GM18909 (cell line): ENCODE results near the gene POMT2.

Experiments used
- ATAC-seq: cut with Tn5 transposase; IDR thresholded peaks from one replicate; pipeline ENCODE4 v1.9.1; 2021; ENCODE audit warnings: mild to moderate bottlenecking; ENCODE audit not compliant: unreplicated experiment, poor library complexity

The POMT2 gene

GRCh38 chr14:77271113-77271710, 49.5 kb downstream of the POMT2 start, which contains the start of gene NGB:
NGB (minus strand) TSS chr14:77271206; CDS start chr14:77270937, 269 bp downstream.
- ATAC-seq, result no peak

- ATAC-seq, result no peak
Measured at GRCh38 chr14:77270361-77271112, 50.1 kb downstream of the POMT2 start.

- no peak for ATAC-seq
Measured at GRCh38 chr14:77268989-77269600, 51.6 kb downstream of the POMT2 start.

GRCh38 chr14:77267937-77268699, 52.6 kb downstream of the POMT2 start:
- no peak for ATAC-seq

- no peak for ATAC-seq
Measured at GRCh38 chr14:77266336-77266735, 54.3 kb downstream of the POMT2 start.

GRCh38 chr14:77265561-77266335, 54.9 kb downstream of the POMT2 start:
- no peak for ATAC-seq

- ATAC-seq, result no peak
Measured at GRCh38 chr14:77265187-77265515, 55.5 kb downstream of the POMT2 start.

GRCh38 chr14:77264466-77265186, 56.1 kb downstream of the POMT2 start:
- no peak for ATAC-seq

GRCh38 chr14:77260631-77261030, 60.1 kb downstream of the POMT2 start:
- ATAC-seq, result no peak

- no peak for ATAC-seq
Measured at GRCh38 chr14:77260199-77260598, 60.5 kb downstream of the POMT2 start.

GRCh38 chr14:77259025-77259715, 61.5 kb downstream of the POMT2 start:
- ATAC-seq, result no peak

- no peak for ATAC-seq
Measured at GRCh38 chr14:77258566-77258965, 62.1 kb downstream of the POMT2 start.

GRCh38 chr14:77257700-77258099, 63.0 kb downstream of the POMT2 start:
- ATAC-seq, result no peak

GRCh38 chr14:77256694-77257093, 64.0 kb downstream of the POMT2 start:
- ATAC-seq, result no peak

GRCh38 chr14:77253333-77254190, 67.1 kb downstream of the POMT2 start:
- no peak for ATAC-seq

- no peak for ATAC-seq
Measured at GRCh38 chr14:77251870-77252269, 68.8 kb downstream of the POMT2 start.

- no peak for ATAC-seq
Measured at GRCh38 chr14:77250927-77251326, 69.8 kb downstream of the POMT2 start.

- ATAC-seq, result no peak
Measured at GRCh38 chr14:77249286-77249685, 71.4 kb downstream of the POMT2 start.
